ENCODE measurements around the gene CHMP2A.

CHMP2A gene

DNA sequence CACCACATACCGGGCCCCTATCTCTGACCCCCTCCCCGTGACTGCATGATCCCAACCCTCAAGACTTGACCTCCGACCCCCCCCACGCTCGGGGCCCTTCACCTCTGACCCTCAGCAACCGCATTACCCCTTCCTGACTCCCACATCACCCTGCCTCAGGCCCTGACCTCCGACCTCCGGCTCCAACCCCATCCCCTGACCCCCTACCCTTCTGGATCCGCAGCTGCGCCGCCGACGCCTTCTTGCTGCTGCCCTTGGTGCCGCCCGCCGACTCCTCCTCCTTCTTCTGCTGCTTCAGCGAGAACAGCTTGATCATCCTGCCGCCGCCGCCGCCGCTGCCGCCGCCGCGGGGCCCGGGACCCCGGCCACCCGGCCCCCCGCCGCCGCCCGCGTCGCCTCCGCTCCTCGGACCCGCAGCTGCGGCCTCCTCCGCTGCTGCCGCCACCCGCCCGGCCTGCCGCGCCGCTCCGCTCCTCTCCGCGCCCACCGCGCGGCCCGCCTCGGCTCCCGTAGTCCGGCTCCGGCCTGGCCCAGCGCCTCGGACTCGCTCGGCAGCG, 3.2 kb upstream of the CHMP2A start, which contains the start of gene UBE2M:
UBE2M (minus strand) TSS at position 546 of the 557 bp plus-strand sequence; CDS start at position 316, 230 bp downstream.
- peak within 1 kb of the TSS; percentile 93 for H3K4me3 ChIP-seq (ENCODE audit: control insufficient read depth, low read depth, low read length)
- no peak for TF ChIP-seq CTCF (IDR thresholded peaks at IDR 0.05; ENCODE audit: control insufficient read depth, insufficient read depth, low read depth, low read length, missing control alignments)
- DNase-seq (ENCODE audit: low read depth) = no peak

DNA sequence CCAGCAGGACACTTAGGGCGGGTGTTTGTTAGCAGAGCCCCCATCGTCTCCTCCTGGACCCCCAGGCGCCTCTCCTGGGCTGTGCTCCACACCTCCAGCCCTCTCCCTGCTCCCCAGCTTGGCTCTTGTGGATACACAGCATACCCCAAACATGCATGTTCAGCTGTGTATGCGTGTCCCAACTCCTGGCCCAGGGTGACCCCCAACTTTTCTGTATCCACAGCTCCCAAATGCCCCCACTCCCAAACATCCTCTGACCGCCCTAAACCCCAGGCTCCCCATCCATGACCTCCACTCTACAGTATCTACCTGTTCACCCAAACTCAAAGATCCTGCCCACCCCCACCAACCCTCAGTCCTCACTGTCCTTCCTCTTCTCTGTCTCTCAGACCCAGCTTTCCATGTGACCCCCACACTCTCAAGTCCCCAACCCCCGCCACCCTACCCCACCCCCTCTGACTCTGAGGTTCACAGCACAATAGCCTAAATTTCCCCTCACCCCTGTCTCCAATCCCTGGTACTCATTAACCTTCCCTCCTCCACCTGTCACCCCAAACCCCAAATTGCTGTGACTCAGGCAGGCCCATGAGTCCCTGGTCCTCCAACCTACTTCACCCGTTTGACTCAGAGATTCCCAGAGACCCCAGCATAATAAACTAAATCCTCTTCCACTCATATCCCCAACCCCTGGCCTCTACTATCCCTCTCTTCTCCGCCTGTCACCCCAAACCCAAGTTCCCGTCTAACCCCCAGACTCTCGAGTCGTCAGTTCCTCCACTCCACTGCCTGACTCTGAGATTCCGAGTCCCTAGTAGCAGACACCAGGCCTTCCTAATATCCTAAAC, 2.5 kb upstream of the CHMP2A start:
- DNase-seq (ENCODE audit: low read depth) = no peak
- H3K4me3 ChIP-seq (ENCODE audit: control insufficient read depth, low read depth, low read length) = peak overlapping the region; percentile 93
- no peak for TF ChIP-seq CTCF (IDR thresholded peaks at IDR 0.05; ENCODE audit: control insufficient read depth, insufficient read depth, low read depth, low read length, missing control alignments)

DNA sequence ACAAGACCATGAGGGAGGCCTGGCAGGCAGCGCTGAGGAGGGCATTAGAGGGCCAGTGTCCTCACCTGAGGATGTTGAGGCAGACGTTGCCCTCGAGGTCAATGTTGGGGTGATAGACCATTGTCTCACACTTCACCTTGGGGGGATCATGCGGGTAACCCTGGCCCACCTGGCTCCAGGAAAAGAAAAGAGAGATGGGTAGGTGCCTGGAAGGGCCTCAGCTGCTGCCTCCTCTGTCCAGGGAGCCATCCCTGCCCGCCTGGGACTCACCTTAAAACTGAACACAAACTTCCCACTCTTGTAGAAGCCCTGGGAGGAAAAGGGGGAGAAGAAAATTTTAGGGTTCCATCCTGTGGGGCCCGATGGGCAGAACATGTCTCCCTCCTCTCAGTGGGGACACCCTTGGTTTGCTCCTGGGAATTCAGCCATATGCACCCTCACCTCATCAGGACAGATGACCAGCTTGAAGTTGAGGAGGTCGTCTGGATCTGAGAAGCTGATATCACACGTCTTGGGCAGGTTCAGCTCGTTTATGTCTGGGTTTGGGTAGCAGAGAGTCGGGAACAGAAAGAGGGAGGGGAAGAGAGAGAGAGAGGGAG, 1.8 kb upstream of the CHMP2A start:
- DNase-seq (ENCODE audit: low read depth) = no peak
- peak overlapping the region; percentile 93 for H3K4me3 ChIP-seq (ENCODE audit: control insufficient read depth, low read depth, low read length)
- TF ChIP-seq CTCF (IDR thresholded peaks at IDR 0.05; ENCODE audit: control insufficient read depth, insufficient read depth, low read depth, low read length, missing control alignments) = no peak

DNA sequence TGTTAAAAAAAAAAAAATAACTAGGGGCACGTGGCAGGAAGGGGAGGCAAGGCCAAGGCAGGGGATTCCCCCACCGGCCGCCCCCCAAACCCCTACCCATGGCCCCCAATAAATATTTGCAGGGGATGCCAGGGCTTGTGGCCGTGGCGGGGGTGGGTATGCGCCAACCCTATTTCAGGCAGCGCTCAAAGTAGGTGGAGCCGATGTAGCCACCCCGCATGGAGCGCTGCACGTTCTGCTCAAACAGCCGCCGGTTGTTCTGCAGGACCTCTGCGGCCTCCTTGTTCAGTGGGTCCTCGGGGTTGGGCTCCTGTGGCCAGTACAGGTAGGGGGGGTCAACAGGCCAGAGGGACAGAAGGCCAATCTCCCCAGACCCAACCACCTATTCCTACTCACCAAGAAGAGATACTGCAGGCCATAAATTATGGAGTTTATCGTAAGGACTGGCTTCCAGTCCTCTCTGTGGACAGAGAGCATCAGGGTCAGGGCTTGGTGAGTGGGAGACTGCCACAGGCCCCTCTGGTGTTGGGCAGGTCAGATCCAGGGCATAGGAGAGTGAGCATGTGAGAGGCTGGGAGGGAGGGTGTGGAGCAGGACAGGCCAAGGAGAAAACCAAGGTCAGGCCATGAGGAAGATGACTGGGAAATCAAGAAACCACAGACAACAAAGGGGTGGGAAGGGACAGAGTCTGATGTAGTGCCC, 1.2 kb upstream of the CHMP2A start:
- TF ChIP-seq CTCF (IDR thresholded peaks at IDR 0.05; ENCODE audit: control insufficient read depth, insufficient read depth, low read depth, low read length, missing control alignments) = no peak
- DNase-seq (ENCODE audit: low read depth) = no peak
- no peak overlapping the region; the same call in 1 of the 2 replicates for H3K4me3 ChIP-seq (ENCODE audit: control insufficient read depth, low read depth, low read length)

GRCh38 chr19:58555369-58555885, 522 bp upstream of the CHMP2A start:
- DNase-seq (ENCODE audit: low read depth) = no peak
- peak overlapping the region; percentile 81 for H3K4me3 ChIP-seq (ENCODE audit: control insufficient read depth, low read depth, low read length)
- no peak for TF ChIP-seq CTCF (IDR thresholded peaks at IDR 0.05; ENCODE audit: control insufficient read depth, insufficient read depth, low read depth, low read length, missing control alignments)

All from AG09309 (cell line).